Right lobe of liver (tissue), 6 donors: ENCODE data around the gene PTPRN. TPM values are rescaled to one million over a fixed set of nuclear protein-coding genes. Genes with fewer than 3 reads are reported as not detected.

Experiments
- ATAC-seq, 4 donors: fragments of 200-7000 bp; cut with Tn5 transposase; one replicate each; pipeline ENCODE4 v1.9.1; 2020; ENCODE audit warnings: mild to moderate bottlenecking in 4 of 4, moderate library complexity in 4 of 4
- DNase-seq, 3 donors: peaks; one replicate each; pipeline ENCODE4 v3.0.0-alpha.2; 2020
- H3K27ac ChIP-seq, 3 donors: fragments of 200-600 bp; one replicate each; pipeline ENCODE4 v1.8.0; 2022
- H3K27me3 ChIP-seq, 2 donors: fragments of 200-600 bp; one replicate each; pipeline ENCODE4 v1.8.0; 2022
- H3K36me3 ChIP-seq, 4 donors: fragments of 200-600 bp; sonication (generic) in 1 of 4; one replicate each; pipeline versions ENCODE4 v1.5.1 to v1.8.0; 2017 to 2022; ENCODE audit warnings: control low read depth in 1 of 4
- H3K4me1 ChIP-seq, 4 donors: fragments of 200-600 bp; sonication (generic) in 1 of 4; one replicate each; pipeline versions ENCODE4 v1.5.1 to v1.8.0; 2017 to 2022; ENCODE audit warnings: control low read depth in 1 of 4
- H3K4me3 ChIP-seq, 3 donors: fragments of 200-600 bp; one replicate each; pipeline ENCODE4 v1.8.0; 2022
- H3K9me3 ChIP-seq, 4 donors: fragments of 200-600 bp; sonication (generic) in 1 of 4; one replicate each; pipeline versions ENCODE4 v1.5.1 to v1.8.0; 2017 to 2022; ENCODE audit warnings: control low read depth in 1 of 4
- CTCF ChIP-seq, 4 donors: fragments of 200-600 bp in 3 of 4; fragments of 450-650 bp in 1 of 4; IDR thresholded peaks; one replicate each; pipeline versions ENCODE4 v1.5.1 to v1.8.0; 2016 to 2022; ENCODE audit warnings: antibody characterized with exemption in 4 of 4, mild to moderate bottlenecking in 2 of 4
- POLR2A ChIP-seq: fragments of 450-650 bp; IDR thresholded peaks from one replicate; pipeline ENCODE4 v1.6.1; 2017; ENCODE audit warnings: antibody characterized with exemption, mild to moderate bottlenecking
- WGBS: methylation state at CpG from one replicate; pipeline ENCODE4 v1.1.6; 2018; ENCODE audit warnings: low coverage, low lambda C conversion rate; ENCODE audit not compliant: insufficient coverage; ENCODE audit errors: missing lambda C conversion rate; 5-methylcytosine and 5-hydroxymethylcytosine counted together
- intact Hi-C, 2 donors: fragments of 100-400 bp; cut with DNase I; formaldehyde crosslinking; loops; one replicate each; pipeline versions ENCODE4 v1.11.2 to v1.14.1; 2022
- total RNA-seq, 6 experiments: library from RNA; depleted of rRNA in 2 of 6; stranded (reverse); fragments of >200 nt in 2 of 6; fragmentation: NEBNext Ultra II Directional in 3 of 6; extraction: Animal tissue kit (Norgen Biotek cat#: 25700) in 3 of 6; gene quantifications; one replicate each; pipeline versions ENCODE4 v1.1.0 to v1.2.4, GENCODE V29; 2016 to 2023
- donor health status: DM: no; HTN: yes; CAD: no.
- donor health status: DM: no; HTN: no; CAD: no.
- donor health status: DM: no; HTN: no; CAD: no.
- donor health status: DM: no; HTN: yes; CAD: no.
- donor health status: DM: no; HTN: yes; CAD: no.

Gene PTPRN
- total RNA-seq, 6 experiments from 2014 or later = 0.31 TPM; not detected in 5

- Histone ChIP-seq H3K9me3 (no peaks in the 10 kb centered on the region), H3K27ac (no peak overlapping the region), H3K4me3 (no peak overlapping the region), H3K27me3 (no peaks in the 10 kb centered on the region), H3K36me3 (no peaks in the 10 kb centered on the region), H3K4me1 (peaks cover 0 to 2% (median 0%) of the 10 kb centered on the region in 4 donors)
- TF ChIP-seq CTCF (IDR thresholded peaks at IDR 0.05) = no peak
- TF ChIP-seq POLR2A = no peak
- DNase-seq (no peak), ATAC-seq (no peak)
- intact Hi-C loops = loop anchor here in 1 of 2 donors (5.0 to 10.0 kb wide), 3 partner anchors 75 to 275 kb away; partner anchors contain the start of genes ANKZF1, ATG9A and NHEJ1
- no CpG with 5 or more reads among the region's 6 CpGs for WGBS
Measured at GRCh38 chr2:219299372-219299760, 9.8 kb downstream of the PTPRN start.

- intact Hi-C loops = loop anchor here in 1 of 2 donors (5.0 to 10.0 kb wide), 3 partner anchors 74 to 274 kb away; partner anchors contain the start of genes ANKZF1, ATG9A and NHEJ1
- peak; percentile 85 to 88 (median 87) for DNase-seq
- H3K27me3 ChIP-seq = no peaks in the 10 kb centered on the region
- H3K4me3 ChIP-seq = no peak overlapping the region
- no peak overlapping the region for H3K27ac ChIP-seq
- peak; percentile 79 to 84 (median 83) for ATAC-seq
- TF ChIP-seq CTCF (IDR thresholded peaks at IDR 0.05) (peak; percentile 96 to 100 (median 100)), POLR2A (no peak)
- WGBS = 2% methylated on average over 9 of the region's 15 CpGs
- H3K9me3 ChIP-seq = no peaks in the 10 kb centered on the region
- H3K4me1 ChIP-seq = peaks cover 0 to 2% (median 0%) of the 10 kb centered on the region in 4 donors
- no peaks in the 10 kb centered on the region for H3K36me3 ChIP-seq
Measured at GRCh38 chr2:219298759-219299371, 10.3 kb downstream of the PTPRN start.

- no peak for ATAC-seq
- H3K36me3 ChIP-seq = no peaks in the 10 kb centered on the region
- no peaks in the 10 kb centered on the region for H3K27me3 ChIP-seq
- TF ChIP-seq POLR2A (no peak), CTCF (IDR thresholded peaks at IDR 0.05) (no peak)
- peaks cover 0 to 2% (median 0%) of the 10 kb centered on the region in 4 donors for H3K4me1 ChIP-seq
- H3K27ac ChIP-seq = no peak overlapping the region
- intact Hi-C loops = loop anchor here in 1 of 2 donors (5.0 to 10.0 kb wide), 3 partner anchors 73 to 273 kb away; partner anchors contain the start of genes ANKZF1, ATG9A and NHEJ1
- H3K4me3 ChIP-seq = no peak overlapping the region
- no peaks in the 10 kb centered on the region for H3K9me3 ChIP-seq
- DNase-seq = no peak
- 78% methylated on average over 9 of the region's 14 CpGs for WGBS
Measured at GRCh38 chr2:219297766-219298456, 11.3 kb downstream of the PTPRN start.

GRCh38 chr2:219296631-219297391 lies 12.4 kb downstream of the PTPRN start:
- Histone ChIP-seq H3K36me3 (no peaks in the 10 kb centered on the region), H3K27me3 (no peaks in the 10 kb centered on the region), H3K27ac (no peak overlapping the region), H3K9me3 (no peaks in the 10 kb centered on the region), H3K4me1 (peaks cover 0 to 2% (median 0%) of the 10 kb centered on the region in 4 donors), H3K4me3 (no peak overlapping the region)
- no peak for TF ChIP-seq CTCF (IDR thresholded peaks at IDR 0.05)
- TF ChIP-seq POLR2A = no peak
- WGBS = 70% methylated on average over 2 of the region's 25 CpGs
- intact Hi-C loops = loop anchor here in 1 of 2 donors (5.0 to 10.0 kb wide), 3 partner anchors 72 to 272 kb away; partner anchors contain the start of genes ANKZF1, ATG9A and NHEJ1
- ATAC-seq (no peak), DNase-seq (peak in 1 of 3 donors; percentile 49)
